BLaER1 treated with 17β-estradiol and CSF1 and Interleukin-3, amounts not matched to agents 10 nM and 100 nM (cell line): ENCODE results near the gene CIB2.

Experiments
- H3K27ac ChIP-seq, 11 experiments: shearing (Covaris generic); formaldehyde crosslinking; 2 replicates each; pipeline ENCODE4 v1.8.1; 2022
- H3K27me3 ChIP-seq, 11 experiments: shearing (Covaris generic); formaldehyde crosslinking; 2 replicates each; pipeline ENCODE4 v1.8.1; 2022
- H3K36me3 ChIP-seq, 11 experiments: shearing (Covaris generic); formaldehyde crosslinking; 2 replicates each; pipeline ENCODE4 v1.8.1; 2022
- H3K4me1 ChIP-seq, 10 experiments: shearing (Covaris generic); formaldehyde crosslinking; 2 replicates each; pipeline ENCODE4 v1.8.1; 2022
- H3K4me2 ChIP-seq, 11 experiments: shearing (Covaris generic); formaldehyde crosslinking; 2 replicates each; pipeline ENCODE4 v1.8.1; 2022
- H3K4me3 ChIP-seq, 10 experiments: shearing (Covaris generic); formaldehyde crosslinking; 2 replicates each; pipeline ENCODE4 v1.8.1; 2022
- H3K9ac ChIP-seq, 11 experiments: shearing (Covaris generic); formaldehyde crosslinking; 2 replicates each; pipeline ENCODE4 v1.8.1; 2022
- H3K9me3 ChIP-seq, 11 experiments: shearing (Covaris generic); formaldehyde crosslinking; replicated peaks in 1 of 11; 2 replicates each; pipeline ENCODE4 v1.8.1; 2022
- H4K20me1 ChIP-seq, 11 experiments: shearing (Covaris generic); formaldehyde crosslinking; 2 replicates each; pipeline ENCODE4 v1.8.1; 2022
- Cebpa-rat ChIP-seq, 11 experiments: shearing (Covaris generic); IDR thresholded peaks; 2 replicates each; pipeline ENCODE4 v1.8.1; 2022

Gene CIB2

DNA sequence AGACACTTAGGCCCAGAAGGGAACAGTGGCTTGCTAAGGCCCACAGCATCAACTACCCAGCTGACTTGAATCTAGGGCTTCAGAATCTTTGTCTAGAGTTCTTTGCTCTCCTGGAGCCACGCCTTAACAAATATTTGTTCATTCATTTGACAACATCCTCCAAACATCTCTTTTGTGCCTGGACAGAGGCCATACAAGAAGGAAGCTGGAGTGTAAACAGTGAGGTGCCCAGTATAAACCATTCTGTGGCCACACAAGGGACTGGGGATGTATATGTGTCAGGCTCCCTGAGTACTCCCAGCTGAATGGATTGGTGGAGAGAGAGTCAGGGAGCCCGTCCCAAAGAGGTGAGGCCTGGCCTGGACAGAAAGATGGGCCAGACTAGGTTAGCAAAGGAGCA, 3.4 kb downstream of the CIB2 start:
- Histone ChIP-seq H3K27me3 (peaks cover 0 to 3% (median 0%) of the 10 kb centered on the region in 11 experiments; a peak in 2 of 22 replicates), H3K9ac (no peak overlapping the region), H4K20me1 (peaks cover 0 to 16% (median 0%) of the 10 kb centered on the region in 11 experiments; a peak in 2 of 22 replicates), H3K4me3 (no peak overlapping the region), H3K27ac (no peak overlapping the region), H3K36me3 (no peaks in the 10 kb centered on the region), H3K4me2 (no peak overlapping the region), H3K9me3 (no peaks in the 10 kb centered on the region), H3K4me1 (peaks cover 11 to 24% (median 20%) of the 10 kb centered on the region in 10 experiments)
- TF ChIP-seq Cebpa-rat (IDR thresholded peaks at IDR 0.05): no peak

DNA sequence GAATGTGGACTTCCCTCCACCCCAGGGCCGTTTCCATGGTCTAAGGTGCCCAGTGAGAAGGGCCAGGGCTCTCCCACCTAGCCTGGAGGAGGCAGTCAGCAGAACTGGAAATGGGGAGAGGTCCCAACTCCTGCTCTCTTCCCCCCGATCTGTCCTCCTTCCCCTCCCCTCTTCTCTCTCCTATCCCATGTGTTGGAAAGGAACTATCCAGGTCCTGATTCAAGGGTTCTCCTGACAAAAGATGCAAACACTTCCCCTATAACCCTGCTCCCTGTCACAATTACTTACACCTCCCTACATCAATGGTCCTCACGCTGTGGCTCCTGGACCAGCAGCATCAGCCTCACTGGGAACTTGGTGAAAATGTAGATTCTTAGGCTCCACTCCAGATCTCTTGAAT, 6.0 kb downstream of the CIB2 start:
- H3K36me3 ChIP-seq: no peaks in the 10 kb centered on the region
- no peaks in the 10 kb centered on the region for H3K27me3 ChIP-seq
- peaks cover 0 to 10% (median 7%) of the 10 kb centered on the region in 10 experiments; a peak in 6 of 20 replicates for H3K4me1 ChIP-seq
- peaks cover 0 to 12% (median 0%) of the 10 kb centered on the region in 11 experiments; a peak in 2 of 22 replicates for H4K20me1 ChIP-seq
- no peaks in the 10 kb centered on the region for H3K9me3 ChIP-seq
- H3K4me2 ChIP-seq: no peak overlapping the region
- H3K27ac ChIP-seq: no peak overlapping the region
- H3K4me3 ChIP-seq: no peak overlapping the region
- no peak for TF ChIP-seq Cebpa-rat (IDR thresholded peaks at IDR 0.05)
- H3K9ac ChIP-seq: no peak overlapping the region

DNA sequence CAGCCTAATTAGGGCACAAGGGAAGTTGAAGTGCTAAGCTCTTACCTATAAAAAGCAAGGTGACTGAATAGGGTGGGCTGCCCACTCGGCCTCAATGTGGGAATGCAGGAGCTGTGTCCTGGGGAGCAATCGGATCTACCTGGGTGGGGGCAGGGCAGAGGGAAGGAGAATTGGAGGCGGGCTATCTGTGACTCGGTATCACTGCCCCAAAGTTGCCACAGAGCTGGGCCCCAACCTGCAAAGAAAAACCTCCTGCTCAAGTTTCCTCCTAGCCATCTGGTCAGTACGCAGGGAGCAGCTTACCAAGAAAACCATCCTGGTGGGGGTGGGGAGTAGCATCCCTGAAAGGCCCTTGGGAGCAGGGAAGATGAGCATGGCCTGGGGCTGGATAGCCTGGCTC, 10.7 kb downstream of the CIB2 start:
- Histone ChIP-seq H4K20me1 (no peaks in the 10 kb centered on the region; a peak in 1 of 22 replicates), H3K4me1 (0 out of 20 replicates have a peak, but pooled peaks cover 0 to 1% (median 0%) of the 10 kb centered on the region in 10 experiments), H3K36me3 (no peaks in the 10 kb centered on the region), H3K9ac (no peak overlapping the region), H3K27me3 (no peaks in the 10 kb centered on the region), H3K27ac (no peak overlapping the region), H3K4me3 (no peak overlapping the region), H3K4me2 (no peak overlapping the region), H3K9me3 (no peaks in the 10 kb centered on the region)
- TF ChIP-seq Cebpa-rat (IDR thresholded peaks at IDR 0.05): no peak

DNA sequence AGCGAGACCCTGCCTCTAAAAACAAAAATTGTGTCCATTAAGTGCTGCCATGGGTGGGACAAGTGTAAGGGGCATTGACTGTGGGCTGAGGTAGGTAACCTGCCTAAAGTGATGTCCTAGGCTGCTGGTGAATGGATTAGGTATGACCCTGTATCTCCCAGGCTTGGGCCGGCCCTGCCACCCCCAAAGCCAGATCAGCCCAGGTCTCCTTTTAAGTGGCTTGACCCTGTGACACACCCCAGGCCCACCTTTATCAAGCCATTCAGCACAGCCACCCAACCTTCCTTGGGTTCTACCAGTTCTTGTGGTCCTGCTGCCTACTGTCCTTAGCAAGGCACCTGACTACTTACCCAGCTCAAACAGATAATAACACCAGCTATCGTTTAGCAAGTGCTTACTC, 18.7 kb downstream of the CIB2 start:
- H3K9me3 ChIP-seq: no peaks in the 10 kb centered on the region
- no peak overlapping the region for H3K4me2 ChIP-seq
- H3K27me3 ChIP-seq: no peaks in the 10 kb centered on the region
- H3K27ac ChIP-seq: no peak overlapping the region
- no peak for TF ChIP-seq Cebpa-rat (IDR thresholded peaks at IDR 0.05)
- no peaks in the 10 kb centered on the region for H3K36me3 ChIP-seq
- H3K4me1 ChIP-seq: peaks cover 0 to 17% (median 8%) of the 10 kb centered on the region in 10 experiments; a peak in 11 of 20 replicates
- no peak overlapping the region for H3K4me3 ChIP-seq
- peaks cover 0 to 8% (median 0%) of the 10 kb centered on the region in 11 experiments; a peak in 1 of 22 replicates for H4K20me1 ChIP-seq
- H3K9ac ChIP-seq: no peak overlapping the region; a peak in 1 of 22 replicates

DNA sequence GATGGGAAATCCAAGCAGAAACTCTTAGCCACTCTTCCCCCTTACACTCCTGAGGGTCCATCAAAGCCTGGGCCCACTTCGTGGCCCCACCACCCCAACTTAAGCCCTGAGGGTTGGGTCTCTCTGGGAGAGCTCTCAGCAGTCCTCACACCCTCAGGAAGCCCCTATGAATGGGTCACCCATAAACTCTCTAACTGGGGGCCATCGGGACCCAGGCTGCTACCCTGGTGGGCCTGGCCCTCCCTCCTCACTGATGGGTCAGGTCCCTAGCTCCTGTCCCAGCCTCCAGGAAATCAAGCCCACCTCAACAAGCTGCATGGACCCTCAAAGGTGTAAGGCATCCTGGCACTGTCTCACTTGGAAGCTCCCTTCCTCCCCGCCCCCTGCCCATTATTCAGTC, 19.5 kb downstream of the CIB2 start:
- Histone ChIP-seq H3K27me3 (no peaks in the 10 kb centered on the region), H3K4me1 (peaks cover 0 to 17% (median 8%) of the 10 kb centered on the region in 10 experiments; a peak in 11 of 20 replicates), H3K36me3 (no peaks in the 10 kb centered on the region), H3K9ac (peak overlapping the region in 3 of 11 experiments; percentile 14 to 40 (median 19); a peak in 2 of 22 replicates), H3K9me3 (no peaks in the 10 kb centered on the region), H3K4me2 (no peak overlapping the region), H3K27ac (no peak overlapping the region), H3K4me3 (no peak overlapping the region), H4K20me1 (peaks cover 0 to 8% (median 0%) of the 10 kb centered on the region in 11 experiments; a peak in 1 of 22 replicates)
- TF ChIP-seq Cebpa-rat (IDR thresholded peaks at IDR 0.05): no peak

DNA sequence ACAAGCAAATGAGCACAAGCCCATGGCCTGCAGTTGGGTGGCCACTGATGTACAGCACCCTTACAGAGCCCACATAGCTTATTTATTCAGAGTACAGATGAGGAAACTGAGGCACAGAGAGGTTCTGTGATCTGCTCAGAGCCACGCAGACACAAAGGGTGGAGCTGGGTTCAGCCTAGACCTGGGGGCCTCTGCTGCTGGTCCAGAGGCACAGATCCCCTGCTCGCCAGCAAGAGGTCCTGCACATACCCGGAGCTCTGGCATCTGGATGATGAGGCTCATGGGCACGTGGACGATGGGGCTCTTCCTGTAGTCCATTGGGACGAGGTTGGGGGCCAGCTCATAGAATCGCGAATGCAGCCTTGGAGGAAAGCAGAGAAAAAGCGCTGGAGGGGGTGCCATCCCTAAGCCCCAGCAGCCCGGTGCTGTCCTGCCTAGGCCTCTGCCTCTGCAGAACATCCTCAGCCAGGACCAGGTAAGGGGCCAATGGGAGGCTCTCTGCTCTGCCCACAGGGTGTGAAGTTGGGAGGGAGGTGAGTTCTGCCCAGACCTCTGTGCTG, 20.2 kb downstream of the CIB2 start:
- no peak overlapping the region for H3K4me3 ChIP-seq
- no peaks in the 10 kb centered on the region for H3K36me3 ChIP-seq
- no peaks in the 10 kb centered on the region for H3K9me3 ChIP-seq
- H3K9ac ChIP-seq: peak overlapping the region in 1 of 11 experiments; percentile 19; a peak in 1 of 22 replicates
- no peaks in the 10 kb centered on the region for H3K27me3 ChIP-seq
- no peak for TF ChIP-seq Cebpa-rat (IDR thresholded peaks at IDR 0.05)
- no peak overlapping the region for H3K27ac ChIP-seq
- peaks cover 4 to 23% (median 14%) of the 10 kb centered on the region in 10 experiments for H3K4me1 ChIP-seq
- peaks cover 0 to 8% (median 0%) of the 10 kb centered on the region in 11 experiments; a peak in 1 of 22 replicates for H4K20me1 ChIP-seq
- no peak overlapping the region for H3K4me2 ChIP-seq

DNA sequence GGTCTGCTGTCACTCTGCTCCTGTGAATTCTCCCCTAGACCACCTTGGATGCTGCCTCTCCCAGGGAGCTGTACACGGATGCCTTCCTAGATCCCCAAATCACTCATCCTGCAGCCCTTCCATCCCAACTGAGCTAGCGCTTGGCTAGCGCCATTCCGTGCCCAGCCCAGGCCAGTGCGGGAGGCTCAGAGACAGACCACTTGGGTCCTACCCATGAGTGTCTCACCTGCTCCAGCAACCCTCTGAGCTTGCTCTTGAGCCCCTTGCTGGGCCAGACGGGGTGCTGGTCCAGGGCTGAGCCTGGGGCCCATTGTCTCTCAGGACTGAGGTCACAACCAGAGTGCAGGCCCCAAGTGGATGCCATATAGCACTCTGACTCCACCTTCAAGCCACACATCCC, 21.1 kb downstream of the CIB2 start:
- H3K4me3 ChIP-seq: no peak overlapping the region
- peaks cover 13 to 28% (median 20%) of the 10 kb centered on the region in 10 experiments for H3K4me1 ChIP-seq
- no peak overlapping the region for H3K27ac ChIP-seq
- H3K9me3 ChIP-seq: no peaks in the 10 kb centered on the region
- H4K20me1 ChIP-seq: peaks cover 0 to 15% (median 0%) of the 10 kb centered on the region in 11 experiments; a peak in 1 of 22 replicates
- H3K27me3 ChIP-seq: no peaks in the 10 kb centered on the region
- no peak overlapping the region for H3K9ac ChIP-seq
- H3K4me2 ChIP-seq: no peak overlapping the region
- H3K36me3 ChIP-seq: no peaks in the 10 kb centered on the region
- TF ChIP-seq Cebpa-rat (IDR thresholded peaks at IDR 0.05): no peak

DNA sequence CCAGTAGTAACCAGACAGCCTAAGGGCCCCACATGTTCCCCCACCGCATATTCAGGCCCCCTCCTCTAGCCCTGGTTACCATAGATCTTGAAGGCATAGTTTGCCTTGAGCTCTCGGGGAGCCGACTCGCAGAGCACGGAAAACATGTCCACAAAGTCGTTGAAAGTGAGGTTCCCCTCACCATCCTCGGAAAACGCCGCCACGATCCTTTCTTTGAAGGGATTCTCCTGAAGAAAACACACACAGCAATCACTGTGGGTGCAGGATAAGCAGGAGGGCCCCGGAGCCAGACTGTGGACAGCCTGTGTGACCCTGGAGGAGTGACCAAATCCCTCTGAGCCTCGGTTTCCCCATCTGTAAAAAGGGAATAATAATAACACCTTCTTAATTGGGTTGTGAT, 22.1 kb downstream of the CIB2 start:
- TF ChIP-seq Cebpa-rat (IDR thresholded peaks at IDR 0.05): no peak
- H3K4me3 ChIP-seq: no peak overlapping the region
- H3K9ac ChIP-seq: no peak overlapping the region
- H3K27ac ChIP-seq: no peak overlapping the region
- H3K27me3 ChIP-seq: no peaks in the 10 kb centered on the region
- no peak overlapping the region for H3K4me2 ChIP-seq
- peaks cover 0 to 17% (median 0%) of the 10 kb centered on the region in 11 experiments; a peak in 1 of 22 replicates for H4K20me1 ChIP-seq
- H3K36me3 ChIP-seq: no peaks in the 10 kb centered on the region
- H3K4me1 ChIP-seq: peaks cover 23 to 32% (median 29%) of the 10 kb centered on the region in 10 experiments
- no peaks in the 10 kb centered on the region for H3K9me3 ChIP-seq

DNA sequence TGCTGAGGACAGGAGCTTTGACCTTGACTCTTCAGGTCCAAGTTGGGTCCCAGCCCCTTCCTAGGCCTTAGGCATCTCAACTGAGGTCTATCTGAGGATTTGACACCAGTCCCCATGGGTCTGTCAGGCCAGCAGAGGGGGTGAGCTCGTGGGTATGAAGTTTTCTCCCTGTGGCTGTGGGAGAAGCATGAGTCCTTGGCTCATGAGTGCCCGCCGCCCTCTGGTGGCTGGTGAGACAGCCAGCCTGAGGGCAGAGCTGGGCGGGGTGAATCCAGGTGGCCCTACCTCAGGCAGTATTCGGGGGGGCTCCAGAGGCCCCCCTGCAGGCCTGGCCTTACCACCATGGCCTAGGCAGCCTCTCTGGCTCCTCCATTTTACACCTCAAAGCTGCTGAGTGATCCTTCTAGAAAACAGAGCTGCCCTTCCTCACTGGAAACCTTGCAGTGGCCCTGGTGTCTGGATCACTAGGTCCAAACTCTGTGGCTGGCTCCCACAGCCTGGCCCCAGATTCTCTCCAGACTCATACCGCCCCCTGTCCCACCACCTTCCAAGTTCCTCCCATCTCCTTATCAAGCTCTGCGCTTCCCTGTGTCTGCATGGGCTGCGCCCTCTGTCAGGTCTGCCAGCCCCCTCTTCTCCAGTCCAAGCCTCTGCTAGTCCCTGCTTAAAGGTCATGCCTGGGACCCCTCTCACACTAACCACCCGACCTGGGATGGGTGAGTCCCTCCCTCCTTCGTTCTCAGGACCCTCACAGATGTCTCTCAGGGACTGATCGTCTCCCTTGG, 22.8 kb downstream of the CIB2 start:
- no peak overlapping the region for H3K4me3 ChIP-seq
- no peak overlapping the region for H3K9ac ChIP-seq
- peaks cover 29 to 33% (median 31%) of the 10 kb centered on the region in 10 experiments for H3K4me1 ChIP-seq
- no peak overlapping the region for H3K4me2 ChIP-seq
- TF ChIP-seq Cebpa-rat (IDR thresholded peaks at IDR 0.05): no peak
- no peak overlapping the region for H3K27ac ChIP-seq
- peaks cover 0 to 17% (median 0%) of the 10 kb centered on the region in 11 experiments; a peak in 3 of 22 replicates for H4K20me1 ChIP-seq
- no peaks in the 10 kb centered on the region for H3K9me3 ChIP-seq
- H3K27me3 ChIP-seq: no peaks in the 10 kb centered on the region
- H3K36me3 ChIP-seq: no peaks in the 10 kb centered on the region
